A673 (cell line): Measurements from ENCODE around the gene DNAJC21. TPM values are rescaled to one million over a fixed set of nuclear protein-coding genes. Genes with fewer than 3 reads are reported as not detected.
"Not testable (repeated sequence)": the region's sequence is repeated elsewhere in the genome, so short reads cannot be mapped to it uniquely, and the experiment has no call there.

Source experiments
- BruUV-seq: library from RNA; stranded (reverse); fragments of 400-500 nt; replicated peaks from 2 replicates; lab custom pipeline; 2021; lab: Mats Ljungman, UMichigan
- CTCF ChIA-PET: fragments of 300-600 bp; sonication (Branson Sonifier 250); formaldehyde crosslinking; loops from one replicate; lab custom pipeline; 2022; ENCODE audit warnings: antibody characterized with exemption; lab: Charles Lee
- POLR2A ChIA-PET: fragments of 300-600 bp; sonication (Branson Sonifier 250); formaldehyde crosslinking; loops from one replicate; lab custom pipeline; 2022; ENCODE audit warnings: antibody characterized with exemption; ENCODE audit not compliant: low non-redundant PET; lab: Charles Lee
- DNase-seq: peaks from one replicate; pipeline ENCODE4 v3.0.0-alpha.2; 2015; ENCODE audit warnings: low spot score
- H3K27ac ChIP-seq: fragments of 200-600 bp; sonication (generic); 2 replicates; pipeline ENCODE4 v1.5.1; 2016; ENCODE audit warnings: mixed run types, low read depth, mild to moderate bottlenecking, mixed read lengths, antibody characterized with exemption, low read length; ENCODE audit not compliant: poor library complexity, severe bottlenecking
- H3K27me3 ChIP-seq: fragments of 200-600 bp; sonication (generic); replicated peaks from 2 replicates; pipeline ENCODE4 v1.6.1; 2017; ENCODE audit warnings: mixed run types, low read depth, mild to moderate bottlenecking, mixed read lengths, antibody characterized with exemption, low read length; ENCODE audit not compliant: insufficient read depth, poor library complexity
- H3K36me3 ChIP-seq: fragments of 200-600 bp; sonication (generic); 2 replicates; pipeline ENCODE4 v1.6.1; 2016; ENCODE audit warnings: mixed run types, mild to moderate bottlenecking, mixed read lengths, antibody characterized with exemption, low read length; ENCODE audit not compliant: insufficient read depth, poor library complexity, severe bottlenecking
- H3K4me1 ChIP-seq: fragments of 200-600 bp; sonication (generic); 2 replicates; pipeline ENCODE4 v1.6.1; 2017; ENCODE audit warnings: mixed run types, mild to moderate bottlenecking, mixed read lengths, antibody characterized with exemption, low read length; ENCODE audit not compliant: insufficient read depth, poor library complexity, severe bottlenecking
- H3K4me3 ChIP-seq: fragments of 200-600 bp; sonication (generic); 2 replicates; pipeline ENCODE4 v1.5.1; 2016; ENCODE audit warnings: low read depth, mixed run types, mild to moderate bottlenecking, mixed read lengths, low read length; ENCODE audit not compliant: poor library complexity, severe bottlenecking
- H3K9me3 ChIP-seq: fragments of 200-600 bp; sonication (generic); 2 replicates; pipeline ENCODE4 v1.6.1; 2016; ENCODE audit warnings: mixed run types, low read depth, mild to moderate bottlenecking, mixed read lengths, antibody characterized with exemption, low read length; ENCODE audit not compliant: poor library complexity, severe bottlenecking
- CTCF ChIP-seq: fragments of 300-800, 200-600 bp; sonication (generic); conservative IDR thresholded peaks from 2 replicates; pipeline ENCODE4 v1.5.1; 2017; ENCODE audit warnings: low read depth, mild to moderate bottlenecking, antibody characterized with exemption, low read length, moderate library complexity, mixed read lengths
- EZH2 ChIP-seq: fragments of 200-600 bp; sonication (generic); IDR thresholded peaks from 2 replicates; pipeline ENCODE4 v1.6.1; 2017; ENCODE audit warnings: borderline replicate concordance, low read depth, mild to moderate bottlenecking, mixed read lengths, antibody characterized with exemption, low read length; ENCODE audit not compliant: poor library complexity, severe bottlenecking
- intact Hi-C: fragments of 100-400 bp; cut with micrococcal nuclease; formaldehyde crosslinking; loops from one replicate; pipeline ENCODE4 v1.10.0; 2022; ENCODE audit not compliant: unreplicated experiment
- total RNA-seq: library from RNA; stranded (reverse); gene quantifications from 2 replicates; pipeline ENCODE4 v1.2.3, GENCODE V29; 2021

Gene DNAJC21
- total RNA-seq, 1 experiment from 2014 or later, result 48.7 TPM

GRCh38 chr5:34967540-34967939 lies 38.2 kb downstream of the DNAJC21 start:
- H3K27me3 ChIP-seq, result no peaks in the 10 kb centered on the region
- BruUV-seq, result no TSS peak
- no peak overlapping the region for H3K4me3 ChIP-seq
- CTCF ChIA-PET, result interaction anchor here (0.5 kb wide), 1 partner anchor 36 kb away, joined by 4 read pairs; no protein-coding TSS in a partner anchor
- H3K36me3 ChIP-seq, result no peaks in the 10 kb centered on the region
- intact Hi-C loops, result no loop called here
- DNase-seq, result no peak
- TF ChIP-seq CTCF (no peak), EZH2 (no peak)
- POLR2A ChIA-PET, result no interaction called here
- H3K27ac ChIP-seq, result no peak overlapping the region
- no peaks in the 10 kb centered on the region for H3K4me1 ChIP-seq
- H3K9me3 ChIP-seq, result peaks cover 4% of the 10 kb centered on the region

GRCh38 chr5:34968258-34968657 lies 38.9 kb downstream of the DNAJC21 start:
- H3K4me1 ChIP-seq, result no peaks in the 10 kb centered on the region
- intact Hi-C loops, result no loop called here
- BruUV-seq, result no TSS peak
- H3K36me3 ChIP-seq, result no peaks in the 10 kb centered on the region
- POLR2A ChIA-PET, result no interaction called here
- TF ChIP-seq CTCF, result no peak
- no peak for TF ChIP-seq EZH2
- CTCF ChIA-PET, result no interaction called here
- H3K9me3 ChIP-seq, result peaks cover 4% of the 10 kb centered on the region
- H3K27ac ChIP-seq, result no peak overlapping the region
- no peak overlapping the region for H3K4me3 ChIP-seq
- no peaks in the 10 kb centered on the region for H3K27me3 ChIP-seq
- no peak for DNase-seq

GRCh38 chr5:34970552-34970951 lies 41.2 kb downstream of the DNAJC21 start:
- Histone ChIP-seq H3K9me3 (peaks cover 2% of the 10 kb centered on the region), H3K4me1 (no peaks in the 10 kb centered on the region), H3K4me3 (no peak overlapping the region), H3K36me3 (no peaks in the 10 kb centered on the region), H3K27me3 (no peaks in the 10 kb centered on the region), H3K27ac (no peak overlapping the region)
- intact Hi-C loops, result no loop called here
- no peak for DNase-seq
- CTCF ChIA-PET, result no interaction called here
- POLR2A ChIA-PET, result no interaction called here
- no peak for TF ChIP-seq EZH2
- no peak for TF ChIP-seq CTCF
- no TSS peak for BruUV-seq

GRCh38 chr5:34971655-34972054 lies 42.3 kb downstream of the DNAJC21 start:
- H3K27ac ChIP-seq, H3K4me3 ChIP-seq, CTCF ChIA-PET, BruUV-seq, intact Hi-C loops, H3K4me1 ChIP-seq, H3K9me3 ChIP-seq, POLR2A ChIA-PET, DNase-seq, H3K36me3 ChIP-seq, H3K27me3 ChIP-seq: not testable (repeated sequence)
